Chondrocyte (in vitro differentiated cells): ENCODE results near the gene SF3A2. TPM values are rescaled to one million over a fixed set of nuclear protein-coding genes. Genes with fewer than 3 reads are reported as not detected.

Experiments
- DNase-seq: peaks from one replicate; pipeline ENCODE4 v3.0.0; 2021; ENCODE audit warnings: mixed read lengths, low spot score
- H3K27ac Mint-ChIP-seq: one replicate; pipeline ENCODE4 v1.8.0; 2021; ENCODE audit warnings: mild to moderate bottlenecking, moderate library complexity, mixed read lengths; ENCODE audit not compliant: unreplicated experiment
- H3K27me3 Mint-ChIP-seq: 2 replicates; pipeline ENCODE4 v1.8.0; 2021; ENCODE audit warnings: low read depth, mixed read lengths
- H3K36me3 Mint-ChIP-seq: 2 replicates; pipeline ENCODE4 v1.8.0; 2021; ENCODE audit warnings: low read depth, mixed read lengths
- H3K4me1 Mint-ChIP-seq: 2 replicates; pipeline ENCODE4 v1.8.0; 2021; ENCODE audit warnings: low read depth, mild to moderate bottlenecking, mixed read lengths
- H3K4me3 Mint-ChIP-seq: one replicate; pipeline ENCODE4 v1.8.0; 2021; ENCODE audit warnings: mild to moderate bottlenecking, moderate library complexity, mixed read lengths; ENCODE audit not compliant: unreplicated experiment
- H3K9me3 Mint-ChIP-seq: 2 replicates; pipeline ENCODE4 v1.8.0; 2021; ENCODE audit warnings: low read depth, mixed read lengths
- CTCF ChIP-seq: fragments of 200-600 bp; sonication (generic); IDR thresholded peaks from 2 replicates; pipeline ENCODE4 v1.5.0; 2021; ENCODE audit warnings: antibody characterized with exemption, mild to moderate bottlenecking, moderate library complexity
- total RNA-seq: library from RNA; stranded (reverse); gene quantifications from 3 replicates; pipeline ENCODE4 v1.2.1, GENCODE V29; 2021

Gene SF3A2
- total RNA-seq, 1 donor from 2014 or later: 71.2 TPM

GRCh38 chr19:2230807-2231533 is 5.7 kb upstream of the SF3A2 start:
- H3K27me3 Mint-ChIP-seq: no peaks in the 10 kb centered on the region
- peaks cover 18% of the 10 kb centered on the region for H3K4me1 Mint-ChIP-seq
- no peak overlapping the region for H3K4me3 Mint-ChIP-seq
- H3K27ac Mint-ChIP-seq: no peak overlapping the region
- no peaks in the 10 kb centered on the region for H3K9me3 Mint-ChIP-seq
- DNase-seq: no peak
- TF ChIP-seq CTCF: no peak
- H3K36me3 Mint-ChIP-seq: peaks cover 5% of the 10 kb centered on the region

- Mint-ChIP-seq H3K36me3 (peaks cover 5% of the 10 kb centered on the region), H3K4me3 (no peak overlapping the region), H3K27me3 (no peaks in the 10 kb centered on the region), H3K4me1 (peaks cover 21% of the 10 kb centered on the region), H3K9me3 (no peaks in the 10 kb centered on the region), H3K27ac (peak overlapping the region; percentile 54)
- TF ChIP-seq CTCF: peak; percentile 48
- DNase-seq: no peak
Measured at GRCh38 chr19:2231621-2232221, 4.9 kb upstream of the SF3A2 start.

- no peaks in the 10 kb centered on the region for H3K27me3 Mint-ChIP-seq
- H3K4me3 Mint-ChIP-seq: no peak overlapping the region
- no peak for TF ChIP-seq CTCF
- no peaks in the 10 kb centered on the region for H3K9me3 Mint-ChIP-seq
- H3K36me3 Mint-ChIP-seq: peaks cover 4% of the 10 kb centered on the region
- H3K27ac Mint-ChIP-seq: peak overlapping the region; percentile 57
- no peak for DNase-seq
- peaks cover 24% of the 10 kb centered on the region for H3K4me1 Mint-ChIP-seq
Measured at GRCh38 chr19:2232286-2233151, 4.1 kb upstream of the SF3A2 start.

GRCh38 chr19:2233601-2234280 is 2.9 kb upstream of the SF3A2 start:
- Mint-ChIP-seq H3K27ac (peak overlapping the region; percentile 57), H3K4me3 (no peak overlapping the region), H3K36me3 (peaks cover 5% of the 10 kb centered on the region), H3K9me3 (no peaks in the 10 kb centered on the region), H3K27me3 (no peaks in the 10 kb centered on the region), H3K4me1 (peaks cover 36% of the 10 kb centered on the region)
- no peak for TF ChIP-seq CTCF
- no peak for DNase-seq

GRCh38 chr19:2234996-2235380 is 1.6 kb upstream of the SF3A2 start:
- H3K4me1 Mint-ChIP-seq: peaks cover 47% of the 10 kb centered on the region
- TF ChIP-seq CTCF: no peak
- no peaks in the 10 kb centered on the region for H3K9me3 Mint-ChIP-seq
- peaks cover 3% of the 10 kb centered on the region for H3K36me3 Mint-ChIP-seq
- H3K27me3 Mint-ChIP-seq: no peaks in the 10 kb centered on the region
- no peak for DNase-seq
- peak overlapping the region; percentile 96 for H3K4me3 Mint-ChIP-seq
- H3K27ac Mint-ChIP-seq: peak overlapping the region; percentile 77
